HEK293 (cell line): ENCODE results near the gene PPP1R1B.

Experiments used
- GFI1B ChIP-seq: fragments of 450-650 bp; formaldehyde crosslinking; IDR thresholded peaks from 2 replicates; pipeline ENCODE4 v1.5.1; 2016; ENCODE audit warnings: missing biosample characterization, missing genetic modification characterization
- KLF9 ChIP-seq: fragments of 450-650 bp; formaldehyde crosslinking; IDR thresholded peaks from 2 replicates; pipeline ENCODE4 v1.5.1; 2016; ENCODE audit warnings: missing biosample characterization, missing genetic modification characterization, low read depth
- MYNN ChIP-seq: fragments of 450-650 bp; formaldehyde crosslinking; IDR thresholded peaks from 2 replicates; pipeline ENCODE4 v1.5.1; 2016; ENCODE audit warnings: missing biosample characterization, missing genetic modification characterization, borderline replicate concordance
- SETDB1 ChIP-seq: IDR thresholded peaks from one replicate; pipeline ENCODE4 v1.6.1; 2017; ENCODE audit warnings: mild to moderate bottlenecking, low read length, moderate library complexity, mixed read lengths; ENCODE audit not compliant: insufficient read length
- SP2 ChIP-seq: fragments of 450-650 bp; formaldehyde crosslinking; IDR thresholded peaks from 2 replicates; pipeline ENCODE4 v1.5.1; 2016; ENCODE audit warnings: missing biosample characterization, missing genetic modification characterization
- TCF7L2 ChIP-seq: IDR thresholded peaks from 2 replicates; pipeline ENCODE4 v1.6.1; 2011; ENCODE audit warnings: low read depth, mild to moderate bottlenecking, inconsistent platforms, low read length, moderate library complexity, borderline replicate concordance
- ZNF529 ChIP-seq: fragments of 450-650 bp; formaldehyde crosslinking; IDR thresholded peaks from 2 replicates; pipeline ENCODE4 v1.5.1; 2017; ENCODE audit warnings: missing genetic modification characterization, missing biosample characterization; ENCODE audit not compliant: insufficient replicate concordance
- ZNF658 ChIP-seq: fragments of 450-650 bp; formaldehyde crosslinking; IDR thresholded peaks from 2 replicates; pipeline ENCODE4; 2016; ENCODE audit warnings: missing biosample characterization, missing genetic modification characterization
- TF ChIP-seq, protein P1 (sequence below): fragments of 450-650 bp; formaldehyde crosslinking; IDR thresholded peaks from 2 replicates; pipeline ENCODE4 v1.5.1; 2016; ENCODE audit warnings: missing biosample characterization, missing genetic modification characterization
- TF ChIP-seq, protein P2 (sequence below): fragments of 450-650 bp; IDR thresholded peaks from 2 replicates; pipeline ENCODE4 v1.5.1; 2018; ENCODE audit warnings: missing biosample characterization, mild to moderate bottlenecking, missing genetic modification characterization
- TF ChIP-seq, protein P3 (sequence below): fragments of 450-650 bp; formaldehyde crosslinking; IDR thresholded peaks from 2 replicates; pipeline ENCODE4 v1.5.1; 2016; ENCODE audit warnings: missing biosample characterization, missing genetic modification characterization
- TF ChIP-seq, protein P4 (sequence below): fragments of 450-650 bp; formaldehyde crosslinking; IDR thresholded peaks from 2 replicates; pipeline ENCODE4 v1.5.1; 2017; ENCODE audit warnings: missing biosample characterization, missing genetic modification characterization

DNA sequence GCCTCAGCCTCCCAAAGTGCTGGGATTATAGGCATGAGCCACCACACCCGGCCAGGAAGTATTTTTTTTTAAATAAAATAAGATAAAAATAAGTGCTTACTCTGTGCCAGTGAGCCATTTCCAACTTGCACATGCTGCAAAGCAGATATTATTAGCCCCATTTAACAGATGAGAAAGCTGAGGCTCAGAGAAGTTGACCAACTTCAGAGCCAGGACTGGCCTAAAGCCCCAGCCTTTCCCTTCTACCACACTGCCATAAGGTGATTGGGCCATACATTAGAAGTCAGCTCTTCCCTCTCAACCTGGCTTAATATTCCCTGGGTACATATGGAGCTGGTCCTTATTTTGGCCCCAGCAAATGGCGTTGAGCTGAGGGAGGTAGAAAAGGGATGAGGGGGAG is 44.1 kb upstream of the PPP1R1B start:
- TF ChIP-seq, protein P1, sequence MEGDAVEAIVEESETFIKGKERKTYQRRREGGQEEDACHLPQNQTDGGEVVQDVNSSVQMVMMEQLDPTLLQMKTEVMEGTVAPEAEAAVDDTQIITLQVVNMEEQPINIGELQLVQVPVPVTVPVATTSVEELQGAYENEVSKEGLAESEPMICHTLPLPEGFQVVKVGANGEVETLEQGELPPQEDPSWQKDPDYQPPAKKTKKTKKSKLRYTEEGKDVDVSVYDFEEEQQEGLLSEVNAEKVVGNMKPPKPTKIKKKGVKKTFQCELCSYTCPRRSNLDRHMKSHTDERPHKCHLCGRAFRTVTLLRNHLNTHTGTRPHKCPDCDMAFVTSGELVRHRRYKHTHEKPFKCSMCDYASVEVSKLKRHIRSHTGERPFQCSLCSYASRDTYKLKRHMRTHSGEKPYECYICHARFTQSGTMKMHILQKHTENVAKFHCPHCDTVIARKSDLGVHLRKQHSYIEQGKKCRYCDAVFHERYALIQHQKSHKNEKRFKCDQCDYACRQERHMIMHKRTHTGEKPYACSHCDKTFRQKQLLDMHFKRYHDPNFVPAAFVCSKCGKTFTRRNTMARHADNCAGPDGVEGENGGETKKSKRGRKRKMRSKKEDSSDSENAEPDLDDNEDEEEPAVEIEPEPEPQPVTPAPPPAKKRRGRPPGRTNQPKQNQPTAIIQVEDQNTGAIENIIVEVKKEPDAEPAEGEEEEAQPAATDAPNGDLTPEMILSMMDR: no peak
- TF ChIP-seq, protein P2, sequence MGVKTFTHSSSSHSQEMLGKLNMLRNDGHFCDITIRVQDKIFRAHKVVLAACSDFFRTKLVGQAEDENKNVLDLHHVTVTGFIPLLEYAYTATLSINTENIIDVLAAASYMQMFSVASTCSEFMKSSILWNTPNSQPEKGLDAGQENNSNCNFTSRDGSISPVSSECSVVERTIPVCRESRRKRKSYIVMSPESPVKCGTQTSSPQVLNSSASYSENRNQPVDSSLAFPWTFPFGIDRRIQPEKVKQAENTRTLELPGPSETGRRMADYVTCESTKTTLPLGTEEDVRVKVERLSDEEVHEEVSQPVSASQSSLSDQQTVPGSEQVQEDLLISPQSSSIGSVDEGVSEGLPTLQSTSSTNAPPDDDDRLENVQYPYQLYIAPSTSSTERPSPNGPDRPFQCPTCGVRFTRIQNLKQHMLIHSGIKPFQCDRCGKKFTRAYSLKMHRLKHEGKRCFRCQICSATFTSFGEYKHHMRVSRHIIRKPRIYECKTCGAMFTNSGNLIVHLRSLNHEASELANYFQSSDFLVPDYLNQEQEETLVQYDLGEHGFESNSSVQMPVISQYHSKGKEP (tag by site-specific recombination): no peak
- TF ChIP-seq GFI1B (tag by site-specific recombination) (no peak), ZNF529 (tag by site-specific recombination) (no peak), ZNF658 (tag by site-specific recombination) (no peak), SP2 (tag by site-specific recombination) (no peak), SETDB1 (no peak), TCF7L2 (no peak), MYNN (tag by site-specific recombination) (no peak), KLF9 (tag by site-specific recombination) (no peak)
- TF ChIP-seq, protein P3, sequence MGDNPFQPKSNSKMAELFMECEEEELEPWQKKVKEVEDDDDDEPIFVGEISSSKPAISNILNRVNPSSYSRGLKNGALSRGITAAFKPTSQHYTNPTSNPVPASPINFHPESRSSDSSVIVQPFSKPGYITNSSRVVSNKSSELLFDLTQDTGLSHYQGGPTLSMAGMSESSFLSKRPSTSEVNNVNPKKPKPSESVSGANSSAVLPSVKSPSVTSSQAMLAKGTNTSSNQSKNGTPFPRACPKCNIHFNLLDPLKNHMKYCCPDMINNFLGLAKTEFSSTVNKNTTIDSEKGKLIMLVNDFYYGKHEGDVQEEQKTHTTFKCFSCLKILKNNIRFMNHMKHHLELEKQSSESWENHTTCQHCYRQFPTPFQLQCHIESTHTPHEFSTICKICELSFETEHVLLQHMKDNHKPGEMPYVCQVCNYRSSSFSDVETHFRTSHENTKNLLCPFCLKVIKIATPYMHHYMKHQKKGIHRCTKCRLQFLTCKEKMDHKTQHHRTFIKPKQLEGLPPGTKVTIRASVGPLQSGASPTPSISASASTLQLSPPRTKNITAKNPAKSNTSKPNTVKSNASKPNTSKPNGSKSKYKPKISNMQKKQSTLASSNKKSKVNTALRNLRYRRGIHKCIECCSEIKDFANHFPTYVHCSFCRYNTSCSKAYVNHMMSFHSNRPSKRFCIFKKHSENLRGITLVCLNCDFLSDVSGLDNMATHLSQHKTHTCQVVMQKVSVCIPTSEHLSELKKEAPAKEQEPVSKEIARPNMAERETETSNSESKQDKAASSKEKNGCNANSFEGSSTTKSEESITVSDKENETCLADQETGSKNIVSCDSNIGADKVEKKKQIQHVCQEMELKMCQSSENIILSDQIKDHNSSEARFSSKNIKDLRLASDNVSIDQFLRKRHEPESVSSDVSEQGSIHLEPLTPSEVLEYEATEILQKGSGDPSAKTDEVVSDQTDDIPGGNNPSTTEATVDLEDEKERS (tag by site-specific recombination): no peak
- TF ChIP-seq, protein P4, sequence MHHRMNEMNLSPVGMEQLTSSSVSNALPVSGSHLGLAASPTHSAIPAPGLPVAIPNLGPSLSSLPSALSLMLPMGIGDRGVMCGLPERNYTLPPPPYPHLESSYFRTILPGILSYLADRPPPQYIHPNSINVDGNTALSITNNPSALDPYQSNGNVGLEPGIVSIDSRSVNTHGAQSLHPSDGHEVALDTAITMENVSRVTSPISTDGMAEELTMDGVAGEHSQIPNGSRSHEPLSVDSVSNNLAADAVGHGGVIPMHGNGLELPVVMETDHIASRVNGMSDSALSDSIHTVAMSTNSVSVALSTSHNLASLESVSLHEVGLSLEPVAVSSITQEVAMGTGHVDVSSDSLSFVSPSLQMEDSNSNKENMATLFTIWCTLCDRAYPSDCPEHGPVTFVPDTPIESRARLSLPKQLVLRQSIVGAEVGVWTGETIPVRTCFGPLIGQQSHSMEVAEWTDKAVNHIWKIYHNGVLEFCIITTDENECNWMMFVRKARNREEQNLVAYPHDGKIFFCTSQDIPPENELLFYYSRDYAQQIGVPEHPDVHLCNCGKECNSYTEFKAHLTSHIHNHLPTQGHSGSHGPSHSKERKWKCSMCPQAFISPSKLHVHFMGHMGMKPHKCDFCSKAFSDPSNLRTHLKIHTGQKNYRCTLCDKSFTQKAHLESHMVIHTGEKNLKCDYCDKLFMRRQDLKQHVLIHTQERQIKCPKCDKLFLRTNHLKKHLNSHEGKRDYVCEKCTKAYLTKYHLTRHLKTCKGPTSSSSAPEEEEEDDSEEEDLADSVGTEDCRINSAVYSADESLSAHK (tag by site-specific recombination): no peak
